GM12878 (cell line): ENCODE measurements around the gene RNF38. TPM values are rescaled to one million over a fixed set of nuclear protein-coding genes. Genes with fewer than 3 reads are reported as not detected.

ENCODE experiments used
- ATAC-seq: fragments of 200-7000 bp; cut with Tn5 transposase; 3 replicates; pipeline ENCODE4 v1.9.1; 2020; ENCODE audit warnings: mild to moderate bottlenecking, moderate library complexity
- BruUV-seq: library from RNA; stranded (reverse); fragments of 400-500 nt; replicated peaks from 2 replicates; lab custom pipeline; 2021; lab: Mats Ljungman, UMichigan
- CTCF ChIA-PET: fragments of 300-600 bp; sonication (Branson Sonifier 250); formaldehyde crosslinking; extraction: SDS; loops from one replicate; lab custom pipeline; 2021; ENCODE audit warnings: inconsistent platforms; lab: Yijun Ruan, JAX
- POLR2A ChIA-PET: fragments of 350-600 bp; formaldehyde crosslinking; extraction: SDS; loops from one replicate; lab custom pipeline; 2021; ENCODE audit warnings: inconsistent platforms; lab: Charles Lee
- RAD21 ChIA-PET: fragments of 300-600 bp; sonication (Branson Sonifier 250); formaldehyde crosslinking; loops from one replicate; lab custom pipeline; 2023; ENCODE audit warnings: antibody characterized with exemption; ENCODE audit not compliant: unreplicated experiment; lab: Charles Lee
- SMC1A ChIA-PET: fragments of 300-600 bp; sonication (Branson Sonifier 250); formaldehyde crosslinking; loops from one replicate; lab custom pipeline; 2023; ENCODE audit not compliant: unreplicated experiment, uncharacterized antibody; lab: Charles Lee
- DNase-seq: peaks from one replicate; pipeline ENCODE4 v3.0.0-alpha.2; 2011; ENCODE audit warnings: low read depth, low spot score
- FAIRE-seq: peaks from 3 replicates; lab custom pipeline; 2011; peaks lifted over from hg19 to GRCh38; lab: Jason Lieb, UNC
- H2AFZ ChIP-seq: 2 replicates; pipeline ENCODE4 v1.6.0; 2011; ENCODE audit warnings: low read depth, low read length, control low read depth; ENCODE audit not compliant: control insufficient read depth
- H3K27ac ChIP-seq: 2 replicates; pipeline ENCODE4 v1.5.1; 2011; ENCODE audit warnings: control low read depth; ENCODE audit not compliant: control insufficient read depth, insufficient read depth
- H3K27me3 ChIP-seq, 2 experiments: replicated peaks in 1 of 2; 2 replicates each; pipeline versions ENCODE4 v1.6.0 to v1.6.1; 2011; ENCODE audit warnings: low read length in 1 of 2; ENCODE audit not compliant: control insufficient read depth in 2 of 2, insufficient read depth in 2 of 2
- H3K36me3 ChIP-seq, 2 experiments: 2 replicates each; pipeline ENCODE4 v1.5.1; 2011; ENCODE audit warnings: low read length in 1 of 2; ENCODE audit not compliant: control insufficient read depth in 2 of 2, insufficient read depth in 2 of 2
- H3K4me1 ChIP-seq: 2 replicates; pipeline ENCODE4 v1.6.1; 2011; ENCODE audit warnings: mild to moderate bottlenecking, low read length, moderate library complexity, mixed read lengths; ENCODE audit not compliant: control insufficient read depth, insufficient read depth
- H3K4me2 ChIP-seq: 2 replicates; pipeline ENCODE4 v1.6.0; 2011; ENCODE audit warnings: control low read depth; ENCODE audit not compliant: control insufficient read depth, insufficient read depth
- H3K4me3 ChIP-seq: fragments of 200-600 bp; sonication (generic); 2 replicates; pipeline ENCODE4 v1.5.1; 2016
- H3K79me2 ChIP-seq: 2 replicates; pipeline ENCODE4 v1.6.0; 2011; ENCODE audit warnings: low read length; ENCODE audit not compliant: control insufficient read depth, insufficient read depth
- H3K9ac ChIP-seq: 2 replicates; pipeline ENCODE4 v1.8.0; 2011; ENCODE audit warnings: low read length, control low read depth, mixed read lengths; ENCODE audit not compliant: control insufficient read depth, insufficient read depth
- H3K9me3 ChIP-seq: replicated peaks from 3 replicates; pipeline ENCODE4 v1.5.1; 2011; ENCODE audit warnings: mild to moderate bottlenecking, low read length; ENCODE audit not compliant: control insufficient read depth, insufficient read depth
- H4K20me1 ChIP-seq: 2 replicates; pipeline ENCODE4 v1.6.0; 2011; ENCODE audit not compliant: control insufficient read depth, insufficient read depth
- BRCA1 ChIP-seq: IDR thresholded peaks from 2 replicates; pipeline ENCODE4 v1.6.1; 2011; ENCODE audit warnings: low read depth, low read length, improper control_type of control experiment
- CEBPB ChIP-seq, 2 experiments: fragments of 150-350 bp in 1 of 2; IDR thresholded peaks; 2 replicates each; pipeline ENCODE4 v1.6.1; 2012 to 2014; ENCODE audit warnings: low read depth in 2 of 2, low read length in 2 of 2, borderline replicate concordance in 1 of 2, inconsistent platforms in 1 of 2
- EGR1 ChIP-seq, 2 experiments: IDR thresholded peaks; 1 replicate in 1 of 2; 2 replicates in 1 of 2; pipeline ENCODE4 v1.6.1; 2011 to 2012; ENCODE audit warnings: low read depth in 2 of 2, low read length in 2 of 2, borderline replicate concordance in 1 of 2, mild to moderate bottlenecking in 1 of 2, moderate library complexity in 1 of 2
- EZH2 ChIP-seq: IDR thresholded peaks from 2 replicates; pipeline ENCODE4 v1.6.1; 2012; ENCODE audit warnings: low read depth, mild to moderate bottlenecking, control low read depth, inconsistent platforms, low read length, borderline replicate concordance; ENCODE audit not compliant: control insufficient read depth
- MXI1 ChIP-seq: fragments of 150-350 bp; IDR thresholded peaks from 2 replicates; pipeline ENCODE4 v1.6.1; 2011; ENCODE audit warnings: low read depth, mild to moderate bottlenecking, inconsistent platforms, low read length, improper control_type of control experiment
- NKRF ChIP-seq: fragments of 450-650 bp; conservative IDR thresholded peaks from 2 replicates; pipeline ENCODE4 v1.6.1; 2017; ENCODE audit warnings: mild to moderate bottlenecking, moderate library complexity
- POLR2A ChIP-seq: IDR thresholded peaks from 2 replicates; pipeline ENCODE4 v1.6.1; 2011; ENCODE audit warnings: low read depth, mild to moderate bottlenecking, low read length
- PRDM15 ChIP-seq: fragments of 450-650 bp; formaldehyde crosslinking; IDR thresholded peaks from 2 replicates; pipeline ENCODE4 v1.4.0; 2020; ENCODE audit warnings: mild to moderate bottlenecking, moderate library complexity
- SPI1 ChIP-seq: IDR thresholded peaks from 2 replicates; pipeline ENCODE4 v1.6.1; 2011; ENCODE audit warnings: low read depth, mild to moderate bottlenecking, low read length, moderate library complexity, borderline replicate concordance; ENCODE audit not compliant: insufficient read depth
- TCF12 ChIP-seq: IDR thresholded peaks from 2 replicates; pipeline ENCODE4 v1.6.1; 2011; ENCODE audit warnings: low read depth, mild to moderate bottlenecking, low read length
- WGBS: methylation state at CpG from one replicate; pipeline ENCODE4 v1.1.6; 2016; ENCODE audit warnings: low lambda C conversion rate; ENCODE audit not compliant: insufficient replicate concordance, insufficient coverage; ENCODE audit errors: missing lambda C conversion rate; 5-methylcytosine and 5-hydroxymethylcytosine counted together
- in situ Hi-C: fragments of 300-500 bp; cut with MboI; formaldehyde crosslinking; loops from 9 replicates; pipeline ENCODE4 v1.14.3; 2018; ENCODE audit warnings: mixed read lengths
- intact Hi-C: fragments of 100-400 bp; cut with micrococcal nuclease; formaldehyde crosslinking; loops from one replicate; pipeline ENCODE4 v1.14.2; 2022; ENCODE audit not compliant: unreplicated experiment
- polyA plus RNA-seq, 11 experiments: library from polyadenylated mRNA; depleted of rRNA in 4 of 11; unstranded in 6 of 11; stranded (reverse) in 5 of 11; fragments of >200 nt; fragmentation: Nextera tagmentation in 4 of 11; fragmentation: Illumina TruSeq in 1 of 11; extraction: Ambion mirVana in 4 of 11; extraction: Trizol in 1 of 11; gene quantifications; 1 replicate in 1 of 11; 2 replicates in 10 of 11; pipeline versions ENCODE4 v1.2.1 to v1.2.3, GENCODE V29; 2011 to 2016; ENCODE audit warnings: inconsistent platforms in 2 of 11, missing spikeins in 2 of 11, low read depth in 1 of 11
- total RNA-seq, 4 experiments: library from RNA; depleted of rRNA in 3 of 4; stranded (reverse); fragments of >200 nt in 3 of 4; fragmentation: Illumina TruSeq in 1 of 4; extraction: Trizol in 1 of 4; gene quantifications; 2 replicates each; pipeline versions ENCODE4 v1.2.1 to v1.2.3, GENCODE V29; 2013 to 2021
- TF ChIP-seq, protein P1 (sequence below): fragments of 450-650 bp; IDR thresholded peaks from 2 replicates; pipeline ENCODE4 v1.6.1; 2017; ENCODE audit warnings: mild to moderate bottlenecking, moderate library complexity
- TF ChIP-seq, protein P2 (sequence below): IDR thresholded peaks from 2 replicates; pipeline ENCODE4 v1.6.1; 2011; ENCODE audit warnings: low read depth, low read length, improper control_type of control experiment, borderline replicate concordance

The RNF38 gene
- total and polyA plus RNA-seq, 10 of the 15 experiments (the other 5 are each of a cell fraction or from before 2014, with no cell fraction given), result 5.1 to 34.7 (median 12.7) TPM

- Histone ChIP-seq H4K20me1 (no peaks in the 10 kb centered on the region), H3K4me1 (no peaks in the 10 kb centered on the region), H3K36me3 (no peaks in the 10 kb centered on the region), H2AFZ (no peak overlapping the region), H3K9ac (no peak overlapping the region), H3K27me3 (no peaks in the 10 kb centered on the region), H3K27ac (no peak overlapping the region), H3K79me2 (no peaks in the 10 kb centered on the region), H3K9me3 (no peaks in the 10 kb centered on the region), H3K4me3 (no peak overlapping the region), H3K4me2 (no peak overlapping the region)
- DNase-seq (no peak), FAIRE-seq (no peak), ATAC-seq (no peak)
- no TSS peak for BruUV-seq
- POLR2A ChIA-PET, result interaction anchor here (0.5 kb wide), 1 partner anchor 44 kb away, joined by 5 read pairs; no protein-coding TSS in a partner anchor
- CTCF ChIA-PET, result interaction anchor here (1.2 to 4.4 kb wide), 2 partner anchors 10 to 13 kb away, joined by 7 to 22 read pairs; no protein-coding TSS in a partner anchor
- in situ Hi-C loops, result no loop called here
- SMC1A ChIA-PET, result interaction anchor here (2.4 kb wide), 1 partner anchor 10 kb away, joined by 6 read pairs; no protein-coding TSS in a partner anchor
- intact Hi-C loops, result no loop called here
- RAD21 ChIA-PET, result no interaction called here
- WGBS, result 68% methylated on average over 14 of the region's 14 CpGs
- no peak for TF ChIP-seq NKRF
- TF ChIP-seq MXI1, result no peak
- no peak for TF ChIP-seq SPI1
- TF ChIP-seq EZH2, result no peak
- TF ChIP-seq PRDM15 (CRISPR knock-in tag), result no peak
- no peak for TF ChIP-seq POLR2A
- no peak for TF ChIP-seq BRCA1
- TF ChIP-seq, protein P1, sequence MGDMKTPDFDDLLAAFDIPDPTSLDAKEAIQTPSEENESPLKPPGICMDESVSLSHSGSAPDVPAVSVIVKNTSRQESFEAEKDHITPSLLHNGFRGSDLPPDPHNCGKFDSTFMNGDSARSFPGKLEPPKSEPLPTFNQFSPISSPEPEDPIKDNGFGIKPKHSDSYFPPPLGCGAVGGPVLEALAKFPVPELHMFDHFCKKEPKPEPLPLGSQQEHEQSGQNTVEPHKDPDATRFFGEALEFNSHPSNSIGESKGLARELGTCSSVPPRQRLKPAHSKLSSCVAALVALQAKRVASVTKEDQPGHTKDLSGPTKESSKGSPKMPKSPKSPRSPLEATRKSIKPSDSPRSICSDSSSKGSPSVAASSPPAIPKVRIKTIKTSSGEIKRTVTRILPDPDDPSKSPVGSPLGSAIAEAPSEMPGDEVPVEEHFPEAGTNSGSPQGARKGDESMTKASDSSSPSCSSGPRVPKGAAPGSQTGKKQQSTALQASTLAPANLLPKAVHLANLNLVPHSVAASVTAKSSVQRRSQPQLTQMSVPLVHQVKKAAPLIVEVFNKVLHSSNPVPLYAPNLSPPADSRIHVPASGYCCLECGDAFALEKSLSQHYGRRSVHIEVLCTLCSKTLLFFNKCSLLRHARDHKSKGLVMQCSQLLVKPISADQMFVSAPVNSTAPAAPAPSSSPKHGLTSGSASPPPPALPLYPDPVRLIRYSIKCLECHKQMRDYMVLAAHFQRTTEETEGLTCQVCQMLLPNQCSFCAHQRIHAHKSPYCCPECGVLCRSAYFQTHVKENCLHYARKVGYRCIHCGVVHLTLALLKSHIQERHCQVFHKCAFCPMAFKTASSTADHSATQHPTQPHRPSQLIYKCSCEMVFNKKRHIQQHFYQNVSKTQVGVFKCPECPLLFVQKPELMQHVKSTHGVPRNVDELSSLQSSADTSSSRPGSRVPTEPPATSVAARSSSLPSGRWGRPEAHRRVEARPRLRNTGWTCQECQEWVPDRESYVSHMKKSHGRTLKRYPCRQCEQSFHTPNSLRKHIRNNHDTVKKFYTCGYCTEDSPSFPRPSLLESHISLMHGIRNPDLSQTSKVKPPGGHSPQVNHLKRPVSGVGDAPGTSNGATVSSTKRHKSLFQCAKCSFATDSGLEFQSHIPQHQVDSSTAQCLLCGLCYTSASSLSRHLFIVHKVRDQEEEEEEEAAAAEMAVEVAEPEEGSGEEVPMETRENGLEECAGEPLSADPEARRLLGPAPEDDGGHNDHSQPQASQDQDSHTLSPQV, result no peak
- no peak for TF ChIP-seq TCF12
- TF ChIP-seq CEBPB (IDR thresholded peaks at IDR 0.05; ENCODE audit: borderline replicate concordance in 1 of 2, low read depth in 2 of 2, low read length in 2 of 2), result no peak
- TF ChIP-seq, protein P2, sequence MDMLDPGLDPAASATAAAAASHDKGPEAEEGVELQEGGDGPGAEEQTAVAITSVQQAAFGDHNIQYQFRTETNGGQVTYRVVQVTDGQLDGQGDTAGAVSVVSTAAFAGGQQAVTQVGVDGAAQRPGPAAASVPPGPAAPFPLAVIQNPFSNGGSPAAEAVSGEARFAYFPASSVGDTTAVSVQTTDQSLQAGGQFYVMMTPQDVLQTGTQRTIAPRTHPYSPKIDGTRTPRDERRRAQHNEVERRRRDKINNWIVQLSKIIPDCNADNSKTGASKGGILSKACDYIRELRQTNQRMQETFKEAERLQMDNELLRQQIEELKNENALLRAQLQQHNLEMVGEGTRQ, result no peak
- no peak for TF ChIP-seq EGR1 (IDR thresholded peaks at IDR 0.05; ENCODE audit: borderline replicate concordance in 1 of 2, low read depth in 2 of 2, low read length in 2 of 2)
Observed at GRCh38 chr9:36318212-36318802, 81.8 kb downstream of the RNF38 start.
